Measurements from ENCODE around the gene ARF3. TPM values are rescaled to one million over a fixed set of nuclear protein-coding genes. Genes with fewer than 3 reads are reported as not detected.

The ARF3 gene
- total and polyA plus RNA-seq, 9 of the 15 experiments (the other 6 are each of a cell fraction or from before 2014, with no cell fraction given), result 5.9 to 170 (median 64.4) TPM

DNA sequence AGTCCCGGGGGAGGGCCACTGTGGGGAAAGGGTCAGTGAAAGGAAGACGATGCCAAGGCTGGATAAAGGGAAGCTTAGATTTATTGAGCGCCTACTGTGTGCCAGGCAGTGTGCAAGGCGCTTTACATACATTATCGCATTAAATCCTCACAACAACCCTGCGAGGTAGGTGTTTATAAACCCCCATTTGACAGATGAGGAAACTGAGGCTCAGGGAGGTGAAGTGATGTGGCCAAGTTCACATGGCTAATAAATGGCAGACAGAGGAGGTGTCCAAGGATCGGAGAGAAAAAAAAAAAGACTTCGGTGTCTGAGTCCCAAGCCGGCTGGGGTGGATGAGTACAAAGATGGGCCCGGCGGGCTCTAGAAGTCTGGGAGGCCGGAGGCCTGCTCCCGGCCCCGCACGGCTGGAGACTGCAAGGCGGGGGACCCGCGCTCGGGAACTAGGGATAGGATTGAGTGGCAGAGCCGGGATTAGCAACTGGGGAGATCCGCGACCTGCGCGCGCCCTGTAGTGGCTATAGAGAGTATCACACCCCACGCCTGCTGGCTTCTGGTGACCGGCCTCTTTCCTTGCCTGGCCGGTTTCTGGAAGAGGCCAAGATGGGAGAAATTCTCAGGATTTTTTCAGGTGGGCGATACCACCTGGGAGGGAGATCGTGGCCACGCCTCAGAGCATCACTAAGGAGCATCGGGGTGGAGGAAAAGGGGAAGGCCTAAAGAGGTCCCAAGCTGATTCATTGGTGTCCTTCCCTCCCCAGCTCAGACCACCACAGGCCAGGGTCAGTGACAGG, 38.0 kb upstream of the ARF3 start:
- peak; percentile 84 to 90 (median 88) for DNase-seq (ENCODE audit: extremely low read depth in 1 of 4, low spot score in 3 of 4)
- 0 out of 5 replicates have a peak, but pooled peaks cover 0 to 5% of the 10 kb centered on the region in 2 experiments for H3K27me3 ChIP-seq (ENCODE audit: control insufficient read depth in 2 of 2, insufficient read depth in 2 of 2, low read length in 2 of 2)
- no peak overlapping the region for H3K27ac ChIP-seq (ENCODE audit: extremely low read depth, low read depth, low read length)
- peaks cover 16% of the 10 kb centered on the region; the same call in 2 of the 3 replicates for H3K79me2 ChIP-seq (ENCODE audit: control insufficient read depth, insufficient read depth, low read length)
- ChIA-PET CTCF (ENCODE audit: low intra/inter-chr PET ratio) (interaction anchor here (0.5 to 2.3 kb wide), 7 partner anchors 17 to 239 kb away, joined by 3 to 11 read pairs (median 4); partner anchors contain the start of gene WNT1), POLR2A (interaction anchor here (1.5 to 1.7 kb wide), 2 partner anchors 19 to 24 kb away, joined by 6 read pairs; no protein-coding TSS in a partner anchor)
- H4K20me1 ChIP-seq (replicated peaks; ENCODE audit: control insufficient read depth, insufficient read depth, low read length), result no peaks in the 10 kb centered on the region
- H3K9me1 ChIP-seq (ENCODE audit: control insufficient read depth, insufficient read depth, low read length), result no peaks in the 10 kb centered on the region
- in situ Hi-C loops (cut with MboI), result no loop called here
- FAIRE-seq, result peak; percentile 93
- 12% methylated on average over 29 of the region's 32 CpGs for WGBS (ENCODE audit: insufficient coverage, low coverage, missing lambda C conversion rate)
- H3K9ac ChIP-seq (ENCODE audit: insufficient read depth in 1 of 2, low read depth in 2 of 2, low read length in 2 of 2), result peak overlapping the region in 1 of 2 experiments; percentile 69; a peak in 1 of 4 replicates
- H3K36me3 ChIP-seq (ENCODE audit: control insufficient read depth, insufficient read depth, low read length), result peaks cover 2% of the 10 kb centered on the region; the same call in 2 of the 3 replicates
- H2AFZ ChIP-seq (ENCODE audit: low read depth, low read length), result peak overlapping the region; percentile 27; the same call in 1 of the 2 replicates
- no peak overlapping the region for H3K4me2 ChIP-seq (ENCODE audit: insufficient read depth, low read length)
- BruUV-seq (replicated peaks), result no TSS peak
- no peak overlapping the region for H3K4me3 ChIP-seq
- H3K9me3 ChIP-seq (replicated peaks; ENCODE audit: control insufficient read depth, insufficient read depth, low read depth, low read length), result no peaks in the 10 kb centered on the region
- H3K4me1 ChIP-seq (replicated peaks in 1 of 2; ENCODE audit: control insufficient read depth in 2 of 2, insufficient read depth in 2 of 2, low read length in 2 of 2), result peaks cover 12 to 49% of the 10 kb centered on the region in 2 experiments
- peak; percentile 80 for ATAC-seq
- intact Hi-C loops (cut with micrococcal nuclease), result loop anchor here (1.0 to 10.0 kb wide), 3 partner anchors 58 to 240 kb away; partner anchors contain the start of gene DDX23
- TF ChIP-seq IRF9 (tag; IDR thresholded peaks at IDR 0.05) (no peak), NFXL1 (CRISPR knock-in tag; IDR thresholded peaks at IDR 0.05) (no peak), BCL6 (CRISPR knock-in tag; IDR thresholded peaks at IDR 0.05) (no peak), KAT7 (CRISPR knock-in tag; IDR thresholded peaks at IDR 0.05; ENCODE audit: borderline replicate concordance) (no peak), EP300 (IDR thresholded peaks at IDR 0.05; ENCODE audit: low read length) (no peak), CTCF (IDR thresholded peaks at IDR 0.05 in 2 of 3, conservative IDR thresholded peaks at IDR 0.05 in 1 of 3; ENCODE audit: insufficient read depth in 2 of 3, low read depth in 1 of 3, low read length in 3 of 3) (peak; percentile 85 to 88 (median 87)), THRAP3 (IDR thresholded peaks at IDR 0.05; ENCODE audit: borderline replicate concordance) (no peak)
- TF ChIP-seq, protein P1, sequence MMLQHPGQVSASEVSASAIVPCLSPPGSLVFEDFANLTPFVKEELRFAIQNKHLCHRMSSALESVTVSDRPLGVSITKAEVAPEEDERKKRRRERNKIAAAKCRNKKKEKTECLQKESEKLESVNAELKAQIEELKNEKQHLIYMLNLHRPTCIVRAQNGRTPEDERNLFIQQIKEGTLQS (IDR thresholded peaks at IDR 0.05), result no peak
- TF ChIP-seq, protein P1 (CRISPR knock-in tag; conservative IDR thresholded peaks at IDR 0.05), result no peak
- TF ChIP-seq, protein P2, sequence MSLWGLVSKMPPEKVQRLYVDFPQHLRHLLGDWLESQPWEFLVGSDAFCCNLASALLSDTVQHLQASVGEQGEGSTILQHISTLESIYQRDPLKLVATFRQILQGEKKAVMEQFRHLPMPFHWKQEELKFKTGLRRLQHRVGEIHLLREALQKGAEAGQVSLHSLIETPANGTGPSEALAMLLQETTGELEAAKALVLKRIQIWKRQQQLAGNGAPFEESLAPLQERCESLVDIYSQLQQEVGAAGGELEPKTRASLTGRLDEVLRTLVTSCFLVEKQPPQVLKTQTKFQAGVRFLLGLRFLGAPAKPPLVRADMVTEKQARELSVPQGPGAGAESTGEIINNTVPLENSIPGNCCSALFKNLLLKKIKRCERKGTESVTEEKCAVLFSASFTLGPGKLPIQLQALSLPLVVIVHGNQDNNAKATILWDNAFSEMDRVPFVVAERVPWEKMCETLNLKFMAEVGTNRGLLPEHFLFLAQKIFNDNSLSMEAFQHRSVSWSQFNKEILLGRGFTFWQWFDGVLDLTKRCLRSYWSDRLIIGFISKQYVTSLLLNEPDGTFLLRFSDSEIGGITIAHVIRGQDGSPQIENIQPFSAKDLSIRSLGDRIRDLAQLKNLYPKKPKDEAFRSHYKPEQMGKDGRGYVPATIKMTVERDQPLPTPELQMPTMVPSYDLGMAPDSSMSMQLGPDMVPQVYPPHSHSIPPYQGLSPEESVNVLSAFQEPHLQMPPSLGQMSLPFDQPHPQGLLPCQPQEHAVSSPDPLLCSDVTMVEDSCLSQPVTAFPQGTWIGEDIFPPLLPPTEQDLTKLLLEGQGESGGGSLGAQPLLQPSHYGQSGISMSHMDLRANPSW (CRISPR knock-in tag; IDR thresholded peaks at IDR 0.05), result no peak
- TF ChIP-seq, protein P3, sequence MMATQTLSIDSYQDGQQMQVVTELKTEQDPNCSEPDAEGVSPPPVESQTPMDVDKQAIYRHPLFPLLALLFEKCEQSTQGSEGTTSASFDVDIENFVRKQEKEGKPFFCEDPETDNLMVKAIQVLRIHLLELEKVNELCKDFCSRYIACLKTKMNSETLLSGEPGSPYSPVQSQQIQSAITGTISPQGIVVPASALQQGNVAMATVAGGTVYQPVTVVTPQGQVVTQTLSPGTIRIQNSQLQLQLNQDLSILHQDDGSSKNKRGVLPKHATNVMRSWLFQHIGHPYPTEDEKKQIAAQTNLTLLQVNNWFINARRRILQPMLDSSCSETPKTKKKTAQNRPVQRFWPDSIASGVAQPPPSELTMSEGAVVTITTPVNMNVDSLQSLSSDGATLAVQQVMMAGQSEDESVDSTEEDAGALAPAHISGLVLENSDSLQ (IDR thresholded peaks at IDR 0.05), result peak; percentile 89

Data from K562 (cell line).